Erythroblast (primary cell): ENCODE results near the gene AP2A1.

Source experiments
- DNase-seq, 2 experiments: peaks; one replicate each; lab custom pipeline; 2025; lab: John Stamatoyannopoulos, UW
- GATA1 ChIP-seq: IDR thresholded peaks from 2 replicates; pipeline ENCODE4 v1.6.1; 2011; ENCODE audit warnings: low read depth, mild to moderate bottlenecking, control low read depth, low read length, moderate library complexity
- POLR2A ChIP-seq: IDR thresholded peaks from 2 replicates; pipeline ENCODE4 v1.6.1; 2011; ENCODE audit warnings: mild to moderate bottlenecking, low read length

Gene AP2A1

GRCh38 chr19:49795615-49796014 is 28.8 kb downstream of the AP2A1 start:
- TF ChIP-seq GATA1: no peak
- no peak for TF ChIP-seq POLR2A
- DNase-seq: no peak

- no peak for DNase-seq
- TF ChIP-seq POLR2A: no peak
- no peak for TF ChIP-seq GATA1
Measured at GRCh38 chr19:49798574-49798973, 31.8 kb downstream of the AP2A1 start.

GRCh38 chr19:49799271-49799797 is 32.5 kb downstream of the AP2A1 start:
- no peak for DNase-seq
- TF ChIP-seq POLR2A (no peak), GATA1 (no peak)

- TF ChIP-seq GATA1 (no peak), POLR2A (no peak)
- DNase-seq: no peak
Measured at GRCh38 chr19:49799798-49800376, 33.1 kb downstream of the AP2A1 start.

GRCh38 chr19:49800771-49801170 is 34.0 kb downstream of the AP2A1 start:
- no peak for DNase-seq
- TF ChIP-seq POLR2A (no peak), GATA1 (no peak)

GRCh38 chr19:49801401-49801888 is 34.6 kb downstream of the AP2A1 start:
- DNase-seq: no peak
- TF ChIP-seq POLR2A (no peak), GATA1 (no peak)

- no peak for DNase-seq
- TF ChIP-seq GATA1 (no peak), POLR2A (no peak)
Measured at GRCh38 chr19:49801966-49802661, 35.3 kb downstream of the AP2A1 start.

GRCh38 chr19:49802836-49803528 is 36.2 kb downstream of the AP2A1 start:
- no peak for TF ChIP-seq POLR2A
- no peak for TF ChIP-seq GATA1
- no peak for DNase-seq

GRCh38 chr19:49803529-49803856 is 36.7 kb downstream of the AP2A1 start:
- DNase-seq: no peak
- no peak for TF ChIP-seq POLR2A
- TF ChIP-seq GATA1: no peak

GRCh38 chr19:49805822-49806619 is 39.2 kb downstream of the AP2A1 start:
- no peak for TF ChIP-seq GATA1
- TF ChIP-seq POLR2A: no peak
- DNase-seq: no peak

- DNase-seq: no peak
- no peak for TF ChIP-seq GATA1
- no peak for TF ChIP-seq POLR2A
Measured at GRCh38 chr19:49806620-49806959, 39.8 kb downstream of the AP2A1 start.

- no peak for DNase-seq
- TF ChIP-seq POLR2A: no peak
- no peak for TF ChIP-seq GATA1
Measured at GRCh38 chr19:49807058-49807903, 40.5 kb downstream of the AP2A1 start.

GRCh38 chr19:49807904-49808675 is 41.3 kb downstream of the AP2A1 start:
- TF ChIP-seq GATA1 (no peak), POLR2A (no peak)
- no peak for DNase-seq
